Osteoblast (primary cell): ENCODE results near the gene GRM5. TPM values are rescaled to one million over a fixed set of nuclear protein-coding genes. Genes with fewer than 3 reads are reported as not detected.

Source experiments
- DNase-seq: peaks from one replicate; pipeline ENCODE4 v3.0.0; 2011; ENCODE audit warnings: low spot score, mixed read lengths; ENCODE audit not compliant: insufficient read length; ENCODE audit errors: missing footprints
- H2AFZ ChIP-seq: 2 replicates; pipeline ENCODE4 v1.6.0; 2011; ENCODE audit warnings: mild to moderate bottlenecking, low read length
- H3K27ac ChIP-seq: 2 replicates; pipeline ENCODE4 v1.5.1; 2011; ENCODE audit warnings: mild to moderate bottlenecking, low read depth, low read length, moderate library complexity
- H3K27me3 ChIP-seq: 2 replicates; pipeline ENCODE4 v1.6.0; 2012; ENCODE audit warnings: mild to moderate bottlenecking, control low read depth, inconsistent platforms, low read length, moderate library complexity; ENCODE audit not compliant: insufficient read depth
- H3K36me3 ChIP-seq: 2 replicates; pipeline ENCODE4 v1.5.1; 2011; ENCODE audit warnings: mild to moderate bottlenecking, low read length, control low read depth, moderate library complexity; ENCODE audit not compliant: insufficient read depth
- H3K4me1 ChIP-seq: 2 replicates; pipeline ENCODE4 v1.5.1; 2011; ENCODE audit warnings: mild to moderate bottlenecking, low read length, control low read depth, moderate library complexity; ENCODE audit not compliant: insufficient read depth
- H3K4me2 ChIP-seq: 2 replicates; pipeline ENCODE4 v1.6.0; 2011; ENCODE audit warnings: mild to moderate bottlenecking, low read length; ENCODE audit not compliant: insufficient read depth
- H3K4me3 ChIP-seq: fragments of 200-600 bp; sonication (generic); 3 replicates; pipeline ENCODE4 v1.5.1; 2012; ENCODE audit warnings: mild to moderate bottlenecking, low read length, inconsistent platforms; ENCODE audit not compliant: insufficient read depth
- H3K79me2 ChIP-seq: 2 replicates; pipeline ENCODE4 v1.6.0; 2012; ENCODE audit warnings: mild to moderate bottlenecking, low read length, control low read depth, inconsistent platforms; ENCODE audit not compliant: insufficient read depth
- H3K9me3 ChIP-seq: 2 replicates; pipeline ENCODE4 v1.5.1; 2011; ENCODE audit warnings: low read depth, low read length, control low read depth
- H4K20me1 ChIP-seq: 2 replicates; pipeline ENCODE4 v1.6.0; 2012; ENCODE audit warnings: mild to moderate bottlenecking, low read length, control low read depth; ENCODE audit not compliant: insufficient read depth
- total RNA-seq: library from RNA; depleted of rRNA; stranded (reverse); fragments of >200 nt; gene quantifications from 2 replicates; pipeline ENCODE4 v1.2.3, GENCODE V29; 2012
- TF ChIP-seq, protein P1 (sequence below): IDR thresholded peaks from 2 replicates; pipeline ENCODE4 v1.5.1; 2011; ENCODE audit warnings: mild to moderate bottlenecking, low read depth, low read length, moderate library complexity; ENCODE audit errors: extremely low read depth

GRM5 gene
- total RNA-seq, 1 donor: not detected

- Histone ChIP-seq H3K27ac (peak overlapping the region; percentile 96), H3K4me3 (no peak overlapping the region)
These were observed 286.2 kb downstream of the GRM5 start for GRCh38 chr11:88779577-88779976.

GRCh38 chr11:88770475-88771079, 295.2 kb downstream of the GRM5 start:
- Histone ChIP-seq H3K4me2 (no peak overlapping the region), H3K27ac (no peak overlapping the region), H4K20me1 (no peaks in the 10 kb centered on the region), H3K79me2 (no peaks in the 10 kb centered on the region), H3K4me1 (no peaks in the 10 kb centered on the region), H3K4me3 (no peak overlapping the region), H3K9me3 (no peaks in the 10 kb centered on the region), H2AFZ (no peak overlapping the region), H3K36me3 (no peaks in the 10 kb centered on the region), H3K27me3 (no peaks in the 10 kb centered on the region)
- TF ChIP-seq, protein P1, sequence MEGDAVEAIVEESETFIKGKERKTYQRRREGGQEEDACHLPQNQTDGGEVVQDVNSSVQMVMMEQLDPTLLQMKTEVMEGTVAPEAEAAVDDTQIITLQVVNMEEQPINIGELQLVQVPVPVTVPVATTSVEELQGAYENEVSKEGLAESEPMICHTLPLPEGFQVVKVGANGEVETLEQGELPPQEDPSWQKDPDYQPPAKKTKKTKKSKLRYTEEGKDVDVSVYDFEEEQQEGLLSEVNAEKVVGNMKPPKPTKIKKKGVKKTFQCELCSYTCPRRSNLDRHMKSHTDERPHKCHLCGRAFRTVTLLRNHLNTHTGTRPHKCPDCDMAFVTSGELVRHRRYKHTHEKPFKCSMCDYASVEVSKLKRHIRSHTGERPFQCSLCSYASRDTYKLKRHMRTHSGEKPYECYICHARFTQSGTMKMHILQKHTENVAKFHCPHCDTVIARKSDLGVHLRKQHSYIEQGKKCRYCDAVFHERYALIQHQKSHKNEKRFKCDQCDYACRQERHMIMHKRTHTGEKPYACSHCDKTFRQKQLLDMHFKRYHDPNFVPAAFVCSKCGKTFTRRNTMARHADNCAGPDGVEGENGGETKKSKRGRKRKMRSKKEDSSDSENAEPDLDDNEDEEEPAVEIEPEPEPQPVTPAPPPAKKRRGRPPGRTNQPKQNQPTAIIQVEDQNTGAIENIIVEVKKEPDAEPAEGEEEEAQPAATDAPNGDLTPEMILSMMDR: no peak
- no peak for DNase-seq

More at GRCh38 chr11:88779577-88779976, 286.2 kb downstream of the GRM5 start:
- H3K36me3 ChIP-seq: no peaks in the 10 kb centered on the region
- no peak for DNase-seq
- peak overlapping the region; percentile 68 for H2AFZ ChIP-seq
- peak overlapping the region; percentile 51 for H3K4me2 ChIP-seq
- no peaks in the 10 kb centered on the region for H3K79me2 ChIP-seq
- peaks cover 13% of the 10 kb centered on the region for H3K4me1 ChIP-seq
- no peaks in the 10 kb centered on the region for H3K27me3 ChIP-seq
- TF ChIP-seq, protein P1: no peak
- no peaks in the 10 kb centered on the region for H3K9me3 ChIP-seq
- H4K20me1 ChIP-seq: no peaks in the 10 kb centered on the region

GRCh38 chr11:88744140-88744539, 321.6 kb downstream of the GRM5 start:
- TF ChIP-seq, protein P1: no peak
- H3K9me3 ChIP-seq: no peaks in the 10 kb centered on the region
- no peak for DNase-seq
- no peak overlapping the region for H3K4me3 ChIP-seq
- no peak overlapping the region for H2AFZ ChIP-seq
- H3K27ac ChIP-seq: no peak overlapping the region
- no peak overlapping the region for H3K4me2 ChIP-seq
- H4K20me1 ChIP-seq: no peaks in the 10 kb centered on the region
- no peaks in the 10 kb centered on the region for H3K36me3 ChIP-seq
- H3K79me2 ChIP-seq: no peaks in the 10 kb centered on the region
- H3K4me1 ChIP-seq: no peaks in the 10 kb centered on the region
- no peaks in the 10 kb centered on the region for H3K27me3 ChIP-seq

DNA sequence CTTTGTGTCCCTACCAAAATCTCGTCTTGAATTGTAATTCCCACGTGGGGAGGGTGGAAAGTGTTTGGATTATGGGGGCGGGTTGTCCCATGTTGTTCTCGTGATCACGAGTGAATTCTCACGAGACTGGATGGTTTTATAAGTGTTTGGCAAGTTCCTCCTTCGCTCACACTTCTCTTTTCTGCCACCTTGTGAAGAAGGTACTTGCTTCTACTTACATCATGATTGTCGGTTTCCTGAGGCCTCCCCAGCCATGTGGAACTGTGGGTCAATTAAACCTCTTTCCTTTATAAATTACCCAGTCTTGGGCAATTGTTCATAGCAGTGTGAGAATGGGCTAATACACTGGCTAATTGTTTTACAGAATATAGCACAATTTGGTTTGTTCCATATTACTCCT, 326.3 kb downstream of the GRM5 start:
- Histone ChIP-seq H3K9me3 (no peaks in the 10 kb centered on the region), H3K4me3 (no peak overlapping the region), H3K36me3 (no peaks in the 10 kb centered on the region), H3K27ac (no peak overlapping the region), H3K27me3 (no peaks in the 10 kb centered on the region), H3K4me1 (no peaks in the 10 kb centered on the region), H3K79me2 (no peaks in the 10 kb centered on the region), H4K20me1 (no peaks in the 10 kb centered on the region), H2AFZ (no peak overlapping the region), H3K4me2 (no peak overlapping the region)
- no peak for DNase-seq
- TF ChIP-seq, protein P1: no peak
